ENCODE measurements around the gene MAP2K3. TPM values are rescaled to one million over a fixed set of nuclear protein-coding genes. Genes with fewer than 3 reads are reported as not detected.

MAP2K3 gene
- total and polyA plus RNA-seq, 2 of the 8 experiments (the other 6 are each of a cell fraction or from before 2014, with no cell fraction given): 16.9 to 33.5 TPM

DNA sequence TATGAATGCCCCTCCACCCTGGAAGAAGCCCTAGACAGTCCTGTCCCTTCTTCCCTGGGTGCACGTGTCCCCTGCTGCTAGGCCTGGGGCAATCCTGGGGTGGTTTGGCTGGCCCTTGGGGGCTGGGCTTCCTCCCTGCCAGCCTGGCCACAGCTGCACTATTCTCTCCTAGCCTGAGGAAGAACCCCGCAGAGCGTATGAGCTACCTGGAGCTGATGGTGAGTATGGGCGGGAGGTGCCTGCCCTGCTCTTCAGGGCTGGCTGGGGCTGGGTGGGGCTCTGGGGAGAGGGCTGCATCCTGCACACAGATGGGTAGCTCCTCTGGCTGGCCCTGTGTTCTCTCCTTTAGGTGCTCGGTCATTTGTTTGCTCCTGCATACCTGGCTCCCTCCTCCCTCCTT, 28.8 kb downstream of the MAP2K3 start:
- H3K36me3 ChIP-seq (ENCODE audit: control insufficient read depth in 2 of 4, insufficient read depth in 4 of 4, low read length in 3 of 4): peaks cover 0 to 3% (median 0%) of the 10 kb centered on the region in 4 experiments; a peak in 1 of 8 replicates
- no peak overlapping the region for H4K8ac ChIP-seq (ENCODE audit: extremely low read depth, insufficient read depth, low read length)
- WGBS, 2 experiments (ENCODE audit: extremely low coverage in 1 of 2, insufficient coverage in 1 of 2, insufficient read length in 1 of 2, insufficient replicate concordance in 2 of 2, low coverage in 1 of 2, low lambda C conversion rate in 2 of 2, missing lambda C conversion rate in 1 of 2): 80% methylated on average over 4 of the region's 5 CpGs; no CpG with 5 or more reads in 1 of the 2 experiments
- no peak overlapping the region for H3K4me3 ChIP-seq (ENCODE audit: extremely low read depth in 1 of 4, insufficient read depth in 2 of 4, low read depth in 3 of 4, low read length in 4 of 4)
- H4K20me1 ChIP-seq (replicated peaks in 1 of 2; ENCODE audit: control insufficient read depth in 1 of 2, insufficient read depth in 2 of 2, low read length in 2 of 2): no peaks in the 10 kb centered on the region
- H2BK120ac ChIP-seq (replicated peaks; ENCODE audit: low read depth, low read length): no peak overlapping the region
- DNase-seq (ENCODE audit: low read depth in 1 of 2, low spot score in 2 of 2) (no peak), FAIRE-seq (no peak)
- H3K23me2 ChIP-seq (ENCODE audit: low read depth, low read length): peaks cover 1% of the 10 kb centered on the region; the same call in 1 of the 2 replicates
- no peak overlapping the region for H3K27ac ChIP-seq (ENCODE audit: low read depth, low read length)
- peaks cover 0 to 5% (median 2%) of the 10 kb centered on the region in 4 experiments; a peak in 2 of 7 replicates for H3K27me3 ChIP-seq (replicated peaks in 1 of 4; ENCODE audit: control insufficient read depth in 3 of 4, extremely low read depth in 1 of 4, insufficient read depth in 3 of 4, low read length in 3 of 4)
- H2BK15ac ChIP-seq (ENCODE audit: low read length): no peak overlapping the region
- H2BK12ac ChIP-seq (ENCODE audit: low read depth, low read length): no peak overlapping the region
- H3K4ac ChIP-seq (replicated peaks; ENCODE audit: insufficient read length, low read depth, low read length): no peak overlapping the region
- no peak overlapping the region for H3K23ac ChIP-seq (ENCODE audit: insufficient read length)
- H3K79me2 ChIP-seq (ENCODE audit: control insufficient read depth in 1 of 2, insufficient read depth in 2 of 2, low read length in 2 of 2): no peaks in the 10 kb centered on the region
- no peak overlapping the region for H4K91ac ChIP-seq (replicated peaks; ENCODE audit: insufficient read length, low read length)
- H2BK20ac ChIP-seq (ENCODE audit: low read length): no peak overlapping the region
- POLR2A ChIA-PET (ENCODE audit: partially characterized antibody): interaction anchor here (0.6 kb wide), 1 partner anchor 45 kb away, joined by 3 read pairs; no protein-coding TSS in a partner anchor
- no peak overlapping the region for H2BK5ac ChIP-seq (ENCODE audit: low read depth, low read length)
- H3K56ac ChIP-seq (replicated peaks; ENCODE audit: insufficient read length, low read depth, low read length): no peak overlapping the region
- no peak overlapping the region for H4K5ac ChIP-seq (ENCODE audit: insufficient read length, low read depth, low read length)
- H3K18ac ChIP-seq (ENCODE audit: extremely low read depth, low read length): no peak overlapping the region
- H3K14ac ChIP-seq (ENCODE audit: insufficient read length): no peak overlapping the region
- CTCF ChIA-PET (ENCODE audit: partially characterized antibody): no interaction called here
- H3K9me3 ChIP-seq (ENCODE audit: insufficient read depth in 2 of 2, low read depth in 1 of 2, low read length in 1 of 2): peaks cover 4 to 11% of the 10 kb centered on the region in 2 experiments; a peak in 3 of 4 replicates
- H3K4me2 ChIP-seq (ENCODE audit: insufficient read depth in 1 of 2, low read depth in 2 of 2, low read length in 2 of 2): no peak overlapping the region
- no peak overlapping the region for H3K9ac ChIP-seq (replicated peaks in 1 of 4; ENCODE audit: extremely low read depth in 1 of 4, low read depth in 3 of 4, low read length in 3 of 4)
- no peak overlapping the region for H2AFZ ChIP-seq (ENCODE audit: low read length)
- no peaks in the 10 kb centered on the region for H3K79me1 ChIP-seq (ENCODE audit: low read depth, low read length)
- no peak overlapping the region for H2AK5ac ChIP-seq (ENCODE audit: low read depth, low read length)
- H3K4me1 ChIP-seq (replicated peaks in 1 of 4; ENCODE audit: control insufficient read depth in 3 of 4, insufficient read depth in 4 of 4, low read length in 3 of 4): no peaks in the 10 kb centered on the region
- TF ChIP-seq POLR2A (IDR thresholded peaks at IDR 0.05; ENCODE audit: control extremely low read depth in 1 of 2, low read depth in 2 of 2, low read length in 2 of 2) (no peak), CHD2 (IDR thresholded peaks at IDR 0.05; ENCODE audit: low read length) (no peak), JUN (IDR thresholded peaks at IDR 0.05; ENCODE audit: low read depth, low read length) (no peak), NRF1 (IDR thresholded peaks at IDR 0.05; ENCODE audit: low read depth, low read length) (no peak), BCL11A (IDR thresholded peaks at IDR 0.05; ENCODE audit: low read depth in 2 of 2, low read length in 2 of 2) (no peak)
